ENCODE data around the gene SV2B.

The SV2B gene

DNA sequence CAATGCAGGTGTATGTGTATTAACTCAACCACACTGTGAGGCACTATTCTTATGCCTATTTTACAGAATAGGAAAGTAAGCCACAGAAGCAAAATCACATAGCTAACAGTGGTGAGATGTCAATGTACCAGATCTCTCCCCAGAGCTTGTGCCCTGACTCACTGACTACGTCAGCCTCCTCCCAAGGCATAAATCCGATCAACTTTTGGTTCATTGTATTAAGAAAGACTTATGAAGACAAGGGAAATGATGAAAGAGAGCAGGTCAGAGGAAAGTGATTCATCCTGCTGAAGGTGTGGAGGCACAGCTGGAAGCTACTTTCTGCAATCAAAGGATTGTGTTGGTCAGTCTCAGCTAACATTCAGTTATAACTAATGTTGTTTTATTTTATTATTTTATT is 33.0 kb upstream of the SV2B start:
- no peak for TF ChIP-seq ZFX (IDR thresholded peaks at IDR 0.05)
- TF ChIP-seq, protein P1, sequence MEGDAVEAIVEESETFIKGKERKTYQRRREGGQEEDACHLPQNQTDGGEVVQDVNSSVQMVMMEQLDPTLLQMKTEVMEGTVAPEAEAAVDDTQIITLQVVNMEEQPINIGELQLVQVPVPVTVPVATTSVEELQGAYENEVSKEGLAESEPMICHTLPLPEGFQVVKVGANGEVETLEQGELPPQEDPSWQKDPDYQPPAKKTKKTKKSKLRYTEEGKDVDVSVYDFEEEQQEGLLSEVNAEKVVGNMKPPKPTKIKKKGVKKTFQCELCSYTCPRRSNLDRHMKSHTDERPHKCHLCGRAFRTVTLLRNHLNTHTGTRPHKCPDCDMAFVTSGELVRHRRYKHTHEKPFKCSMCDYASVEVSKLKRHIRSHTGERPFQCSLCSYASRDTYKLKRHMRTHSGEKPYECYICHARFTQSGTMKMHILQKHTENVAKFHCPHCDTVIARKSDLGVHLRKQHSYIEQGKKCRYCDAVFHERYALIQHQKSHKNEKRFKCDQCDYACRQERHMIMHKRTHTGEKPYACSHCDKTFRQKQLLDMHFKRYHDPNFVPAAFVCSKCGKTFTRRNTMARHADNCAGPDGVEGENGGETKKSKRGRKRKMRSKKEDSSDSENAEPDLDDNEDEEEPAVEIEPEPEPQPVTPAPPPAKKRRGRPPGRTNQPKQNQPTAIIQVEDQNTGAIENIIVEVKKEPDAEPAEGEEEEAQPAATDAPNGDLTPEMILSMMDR (conservative IDR thresholded peaks at IDR 0.05): no peak
- H3K27ac ChIP-seq: no peak overlapping the region

DNA sequence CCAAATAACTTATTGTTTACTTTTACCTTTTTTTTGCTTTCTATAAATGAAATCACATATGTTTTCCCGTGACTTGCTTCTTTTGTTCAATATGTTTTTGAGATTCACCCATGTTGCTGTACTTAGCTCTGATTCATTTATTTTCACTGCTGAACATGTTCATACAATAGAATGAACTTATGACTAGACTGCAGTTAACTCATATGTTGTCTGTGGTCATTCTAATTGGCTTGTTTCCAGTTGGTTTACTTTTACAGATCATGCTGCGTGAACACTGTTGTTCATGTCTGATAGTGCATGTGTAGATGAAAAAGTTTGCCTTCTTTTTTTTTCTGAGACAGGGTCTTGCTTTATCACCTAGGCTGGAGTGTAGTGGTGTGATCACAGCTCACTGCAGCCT is 31.6 kb upstream of the SV2B start:
- TF ChIP-seq, protein P1 (conservative IDR thresholded peaks at IDR 0.05): no peak
- no peak for TF ChIP-seq ZFX (IDR thresholded peaks at IDR 0.05)
- no peak overlapping the region for H3K27ac ChIP-seq

DNA sequence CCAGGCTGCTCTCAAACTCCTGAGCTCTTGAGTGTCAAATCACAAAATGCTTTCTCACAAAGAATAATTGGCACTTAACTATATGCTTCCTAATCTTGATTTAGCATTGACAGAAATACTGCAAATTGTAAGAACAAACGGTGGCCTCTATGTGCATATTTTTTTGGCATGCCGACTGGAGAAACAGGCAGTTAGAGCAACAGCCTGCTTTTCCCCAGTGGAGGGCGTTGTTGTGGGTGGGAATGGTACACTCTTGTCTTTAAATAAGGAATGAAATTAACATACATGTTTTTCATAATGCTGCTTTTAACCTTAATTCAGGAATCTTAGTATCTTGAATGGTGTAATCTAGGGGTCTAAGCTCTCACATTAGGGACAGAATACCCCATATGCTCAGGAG is 31.1 kb upstream of the SV2B start:
- no peak overlapping the region for H3K27ac ChIP-seq
- TF ChIP-seq ZFX (IDR thresholded peaks at IDR 0.05): no peak
- TF ChIP-seq, protein P1 (conservative IDR thresholded peaks at IDR 0.05): peak; percentile 27

DNA sequence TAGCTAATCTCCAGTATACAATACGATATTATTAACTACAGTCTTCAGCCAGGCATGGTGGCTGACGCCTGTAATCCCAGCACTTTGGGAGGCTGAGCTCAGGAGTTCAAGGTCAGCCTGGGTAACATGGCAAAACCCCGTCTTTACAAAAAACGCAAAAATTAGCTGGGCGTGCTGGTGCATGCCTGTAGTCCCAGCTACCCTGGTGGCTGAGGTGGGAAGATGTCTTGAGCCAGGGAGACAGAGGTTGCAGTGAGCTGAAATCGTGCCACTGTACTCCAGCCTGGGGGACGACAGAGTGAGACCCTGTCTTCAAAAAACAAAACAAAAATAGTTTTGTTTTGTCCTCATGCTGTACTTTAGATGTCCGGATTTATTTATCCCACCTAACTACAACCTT is 29.2 kb upstream of the SV2B start:
- H3K27ac ChIP-seq: no peak overlapping the region
- TF ChIP-seq ZFX (IDR thresholded peaks at IDR 0.05): no peak
- TF ChIP-seq, protein P1 (conservative IDR thresholded peaks at IDR 0.05): no peak

DNA sequence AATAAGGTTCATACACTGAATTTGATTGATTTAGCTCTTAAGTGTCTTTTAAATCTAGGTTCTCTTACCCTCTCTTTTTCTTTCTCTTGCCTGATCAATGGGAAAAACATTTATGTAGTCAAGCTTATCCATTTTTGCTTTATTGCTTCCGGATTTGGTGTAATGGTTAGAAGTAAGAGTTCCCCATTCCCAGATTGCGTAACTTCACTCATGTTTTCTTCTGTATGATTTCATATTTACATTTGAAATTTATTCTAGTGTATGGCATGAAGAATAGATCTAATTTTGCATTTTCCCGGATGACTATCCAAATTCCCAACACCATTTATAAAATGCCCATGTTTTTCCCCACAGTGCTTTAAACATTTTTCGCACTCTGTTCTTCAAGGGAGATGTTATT is 27.9 kb upstream of the SV2B start:
- no peak overlapping the region for H3K27ac ChIP-seq
- TF ChIP-seq, protein P1 (conservative IDR thresholded peaks at IDR 0.05): no peak
- TF ChIP-seq ZFX (IDR thresholded peaks at IDR 0.05): no peak

DNA sequence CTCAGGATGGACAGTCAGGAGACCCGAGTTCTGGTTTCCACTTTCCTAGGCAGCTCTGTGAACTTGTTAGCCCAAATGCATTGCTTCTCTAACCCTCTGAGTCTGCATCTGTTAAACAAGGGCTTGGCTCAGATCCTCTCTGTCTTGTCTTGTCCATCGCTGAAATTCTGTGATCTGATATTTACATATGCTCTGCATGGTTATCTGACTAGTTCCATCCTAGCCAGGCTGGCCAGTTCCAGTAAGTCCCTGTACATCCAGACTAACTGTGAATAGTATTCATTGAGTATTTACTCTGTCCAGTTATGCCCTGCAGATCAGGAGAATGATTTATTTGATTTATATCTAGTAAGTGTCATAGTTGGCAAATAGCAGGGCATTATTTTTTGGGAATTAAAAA is 27.0 kb upstream of the SV2B start:
- no peak overlapping the region for H3K27ac ChIP-seq
- no peak for TF ChIP-seq ZFX (IDR thresholded peaks at IDR 0.05)
- TF ChIP-seq, protein P1 (conservative IDR thresholded peaks at IDR 0.05): no peak

DNA sequence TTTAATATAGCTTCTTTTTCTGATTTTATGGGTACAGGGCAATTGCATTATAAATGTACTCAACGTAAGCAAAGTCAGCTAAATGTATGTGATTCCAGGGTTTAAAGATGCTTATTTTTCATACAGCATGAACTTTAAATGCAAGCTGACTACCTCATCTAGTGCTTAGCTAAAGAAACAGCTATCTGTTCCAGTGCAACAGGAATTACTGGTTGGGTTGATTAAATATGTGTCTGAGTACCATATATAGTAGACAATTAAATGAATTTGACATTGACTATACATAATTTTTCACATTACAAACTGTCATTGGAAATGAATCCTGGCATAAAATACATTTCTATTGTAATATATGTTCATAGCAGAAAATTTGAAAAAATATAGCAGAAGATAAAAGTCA is 26.3 kb upstream of the SV2B start:
- no peak overlapping the region for H3K27ac ChIP-seq
- no peak for TF ChIP-seq ZFX (IDR thresholded peaks at IDR 0.05)
- TF ChIP-seq, protein P1 (conservative IDR thresholded peaks at IDR 0.05): no peak

Measured in C4-2B (cell line).